Measurements from ENCODE around the gene SLFNL1. TPM values are rescaled to one million over a fixed set of nuclear protein-coding genes. Genes with fewer than 3 reads are reported as not detected.

The SLFNL1 gene
- total RNA-seq, 1 donor: 0.72 TPM

GRCh38 chr1:41006942-41007865 lies 14.3 kb downstream of the SLFNL1 start:
- H2AFZ ChIP-seq (ENCODE audit: low read length): no peak overlapping the region
- H3K4me1 ChIP-seq (ENCODE audit: insufficient read depth, low read length): peaks cover 25% of the 10 kb centered on the region
- peaks cover 96% of the 10 kb centered on the region for H3K36me3 ChIP-seq (ENCODE audit: insufficient read depth, low read length)
- TF ChIP-seq, protein P1, sequence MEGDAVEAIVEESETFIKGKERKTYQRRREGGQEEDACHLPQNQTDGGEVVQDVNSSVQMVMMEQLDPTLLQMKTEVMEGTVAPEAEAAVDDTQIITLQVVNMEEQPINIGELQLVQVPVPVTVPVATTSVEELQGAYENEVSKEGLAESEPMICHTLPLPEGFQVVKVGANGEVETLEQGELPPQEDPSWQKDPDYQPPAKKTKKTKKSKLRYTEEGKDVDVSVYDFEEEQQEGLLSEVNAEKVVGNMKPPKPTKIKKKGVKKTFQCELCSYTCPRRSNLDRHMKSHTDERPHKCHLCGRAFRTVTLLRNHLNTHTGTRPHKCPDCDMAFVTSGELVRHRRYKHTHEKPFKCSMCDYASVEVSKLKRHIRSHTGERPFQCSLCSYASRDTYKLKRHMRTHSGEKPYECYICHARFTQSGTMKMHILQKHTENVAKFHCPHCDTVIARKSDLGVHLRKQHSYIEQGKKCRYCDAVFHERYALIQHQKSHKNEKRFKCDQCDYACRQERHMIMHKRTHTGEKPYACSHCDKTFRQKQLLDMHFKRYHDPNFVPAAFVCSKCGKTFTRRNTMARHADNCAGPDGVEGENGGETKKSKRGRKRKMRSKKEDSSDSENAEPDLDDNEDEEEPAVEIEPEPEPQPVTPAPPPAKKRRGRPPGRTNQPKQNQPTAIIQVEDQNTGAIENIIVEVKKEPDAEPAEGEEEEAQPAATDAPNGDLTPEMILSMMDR (IDR thresholded peaks at IDR 0.05; ENCODE audit: extremely low read depth, low read depth, low read length): no peak
- no peak overlapping the region for H3K4me3 ChIP-seq (ENCODE audit: insufficient read depth, low read length)
- H3K79me2 ChIP-seq (ENCODE audit: insufficient read depth, low read length): peaks cover 20% of the 10 kb centered on the region
- H4K20me1 ChIP-seq (ENCODE audit: insufficient read depth, low read length): peaks cover 9% of the 10 kb centered on the region
- H3K27me3 ChIP-seq (ENCODE audit: insufficient read depth, low read length): no peaks in the 10 kb centered on the region
- peak overlapping the region; percentile 74 for H3K27ac ChIP-seq (ENCODE audit: low read depth, low read length)
- H3K9me3 ChIP-seq (ENCODE audit: low read depth, low read length): no peaks in the 10 kb centered on the region
- H3K4me2 ChIP-seq (ENCODE audit: insufficient read depth, low read length): peak overlapping the region; percentile 6
- peak; percentile 75 for DNase-seq (ENCODE audit: insufficient read length, low spot score, missing footprints)

- peaks cover 96% of the 10 kb centered on the region for H3K36me3 ChIP-seq (ENCODE audit: insufficient read depth, low read length)
- H3K27me3 ChIP-seq (ENCODE audit: insufficient read depth, low read length): no peaks in the 10 kb centered on the region
- H3K4me1 ChIP-seq (ENCODE audit: insufficient read depth, low read length): peaks cover 25% of the 10 kb centered on the region
- H4K20me1 ChIP-seq (ENCODE audit: insufficient read depth, low read length): peaks cover 9% of the 10 kb centered on the region
- peak; percentile 82 for DNase-seq (ENCODE audit: insufficient read length, low spot score, missing footprints)
- TF ChIP-seq, protein P1 (IDR thresholded peaks at IDR 0.05; ENCODE audit: extremely low read depth, low read depth, low read length): no peak
- H3K79me2 ChIP-seq (ENCODE audit: insufficient read depth, low read length): peaks cover 17% of the 10 kb centered on the region
- H2AFZ ChIP-seq (ENCODE audit: low read length): no peak overlapping the region
- no peak overlapping the region for H3K4me2 ChIP-seq (ENCODE audit: insufficient read depth, low read length)
- H3K4me3 ChIP-seq (ENCODE audit: insufficient read depth, low read length): no peak overlapping the region
- H3K27ac ChIP-seq (ENCODE audit: low read depth, low read length): peak overlapping the region; percentile 43
- H3K9me3 ChIP-seq (ENCODE audit: low read depth, low read length): no peaks in the 10 kb centered on the region
Measured at GRCh38 chr1:41005876-41006275, 15.6 kb downstream of the SLFNL1 start.

- Histone ChIP-seq H3K27me3 (ENCODE audit: insufficient read depth, low read length) (no peaks in the 10 kb centered on the region), H2AFZ (ENCODE audit: low read length) (no peak overlapping the region), H3K4me3 (ENCODE audit: insufficient read depth, low read length) (no peak overlapping the region), H3K79me2 (ENCODE audit: insufficient read depth, low read length) (peaks cover 17% of the 10 kb centered on the region), H4K20me1 (ENCODE audit: insufficient read depth, low read length) (peaks cover 13% of the 10 kb centered on the region), H3K4me2 (ENCODE audit: insufficient read depth, low read length) (peak overlapping the region; percentile 37), H3K27ac (ENCODE audit: low read depth, low read length) (peak overlapping the region; percentile 78), H3K36me3 (ENCODE audit: insufficient read depth, low read length) (peaks cover 93% of the 10 kb centered on the region), H3K4me1 (ENCODE audit: insufficient read depth, low read length) (peaks cover 25% of the 10 kb centered on the region), H3K9me3 (ENCODE audit: low read depth, low read length) (no peaks in the 10 kb centered on the region)
- TF ChIP-seq, protein P1 (IDR thresholded peaks at IDR 0.05; ENCODE audit: extremely low read depth, low read depth, low read length): peak; percentile 76
- peak; percentile 96 for DNase-seq (ENCODE audit: insufficient read length, low spot score, missing footprints)
Measured at GRCh38 chr1:41003640-41004220, 17.8 kb downstream of the SLFNL1 start.

DNA sequence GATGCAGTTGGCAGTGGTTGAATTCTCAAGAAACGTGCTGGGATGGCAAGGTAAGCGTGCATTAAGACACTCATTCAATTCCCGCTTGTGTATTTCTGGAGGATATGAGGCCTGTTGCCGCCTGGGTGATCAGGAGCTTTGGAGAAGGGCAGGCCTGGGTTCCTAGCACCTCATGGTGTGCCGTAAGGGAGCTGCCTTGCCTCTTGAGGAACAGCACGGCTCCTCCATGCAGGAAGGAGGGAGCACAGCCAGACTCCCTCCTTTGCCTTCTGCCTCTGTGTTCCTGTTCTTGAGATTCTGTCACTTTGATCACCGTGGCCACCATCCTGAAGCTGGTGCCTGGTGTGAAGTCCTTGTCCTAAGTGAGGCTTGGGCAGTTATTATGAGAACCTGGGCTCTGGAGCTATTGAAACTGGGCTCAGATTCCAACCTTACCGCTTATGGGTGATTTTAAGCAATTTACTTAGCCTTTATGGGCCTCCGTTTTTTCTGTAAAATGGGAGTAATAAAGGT lies 18.3 kb downstream of the SLFNL1 start:
- peak overlapping the region; percentile 37 for H3K4me2 ChIP-seq (ENCODE audit: insufficient read depth, low read length)
- peaks cover 13% of the 10 kb centered on the region for H4K20me1 ChIP-seq (ENCODE audit: insufficient read depth, low read length)
- peaks cover 25% of the 10 kb centered on the region for H3K4me1 ChIP-seq (ENCODE audit: insufficient read depth, low read length)
- TF ChIP-seq, protein P1 (IDR thresholded peaks at IDR 0.05; ENCODE audit: extremely low read depth, low read depth, low read length): no peak
- H3K4me3 ChIP-seq (ENCODE audit: insufficient read depth, low read length): no peak overlapping the region
- no peak overlapping the region for H2AFZ ChIP-seq (ENCODE audit: low read length)
- peak overlapping the region; percentile 78 for H3K27ac ChIP-seq (ENCODE audit: low read depth, low read length)
- H3K9me3 ChIP-seq (ENCODE audit: low read depth, low read length): no peaks in the 10 kb centered on the region
- no peaks in the 10 kb centered on the region for H3K27me3 ChIP-seq (ENCODE audit: insufficient read depth, low read length)
- peaks cover 20% of the 10 kb centered on the region for H3K79me2 ChIP-seq (ENCODE audit: insufficient read depth, low read length)
- H3K36me3 ChIP-seq (ENCODE audit: insufficient read depth, low read length): peaks cover 93% of the 10 kb centered on the region
- DNase-seq (ENCODE audit: insufficient read length, low spot score, missing footprints): no peak
